Measurements from ENCODE around the gene PKM.

- no peak for TF ChIP-seq CTCF (conservative IDR thresholded peaks at IDR 0.05)
- TF ChIP-seq EZH2 (IDR thresholded peaks at IDR 0.05; ENCODE audit: low read depth), result no peak
These were observed 56.3 kb downstream of the PKM start for GRCh38 chr15:72174551-72175165.
